ENCODE measurements around the gene LRRC42. TPM values are rescaled to one million over a fixed set of nuclear protein-coding genes. Genes with fewer than 3 reads are reported as not detected.

Gene LRRC42
- total RNA-seq, 1 donor = 41.9 TPM

- no peak overlapping the region for H3K4me3 ChIP-seq (ENCODE audit: low read depth, low read length)
- no peak for TF ChIP-seq CTCF (IDR thresholded peaks at IDR 0.05; ENCODE audit: insufficient read depth, low read length)
- DNase-seq (ENCODE audit: low read depth) = no peak
Observed at GRCh38 chr1:53956308-53957168, 10.4 kb downstream of the LRRC42 start.

GRCh38 chr1:53957194-53957818 is 11.2 kb downstream of the LRRC42 start:
- DNase-seq (ENCODE audit: low read depth) = peak; percentile 65
- no peak for TF ChIP-seq CTCF (IDR thresholded peaks at IDR 0.05; ENCODE audit: insufficient read depth, low read length)
- no peak overlapping the region for H3K4me3 ChIP-seq (ENCODE audit: low read depth, low read length)

GRCh38 chr1:53959664-53960250 is 13.6 kb downstream of the LRRC42 start:
- peak; percentile 52 for TF ChIP-seq CTCF (IDR thresholded peaks at IDR 0.05; ENCODE audit: insufficient read depth, low read length)
- peak; percentile 47 for DNase-seq (ENCODE audit: low read depth)

GRCh38 chr1:53962395-53962794 is 16.2 kb downstream of the LRRC42 start:
- no peak overlapping the region for H3K4me3 ChIP-seq (ENCODE audit: low read depth, low read length)
- no peak for TF ChIP-seq CTCF (IDR thresholded peaks at IDR 0.05; ENCODE audit: insufficient read depth, low read length)
- no peak for DNase-seq (ENCODE audit: low read depth)

More at GRCh38 chr1:53959664-53960250, 13.6 kb downstream of the LRRC42 start:
- H3K4me3 ChIP-seq (ENCODE audit: low read depth, low read length) = no peak overlapping the region

- H3K4me3 ChIP-seq (ENCODE audit: low read depth, low read length) = no peak overlapping the region
- no peak for DNase-seq (ENCODE audit: low read depth)
- TF ChIP-seq CTCF (IDR thresholded peaks at IDR 0.05; ENCODE audit: insufficient read depth, low read length) = no peak
Observed at GRCh38 chr1:53963460-53963859, 17.3 kb downstream of the LRRC42 start.

GRCh38 chr1:53964109-53964508 is 18.0 kb downstream of the LRRC42 start:
- no peak for TF ChIP-seq CTCF (IDR thresholded peaks at IDR 0.05; ENCODE audit: insufficient read depth, low read length)
- no peak overlapping the region for H3K4me3 ChIP-seq (ENCODE audit: low read depth, low read length)
- no peak for DNase-seq (ENCODE audit: low read depth)

Data from fibroblast of the aortic adventitia (primary cell).